IMR-90 (cell line): ENCODE data around the gene RNF145. TPM values are rescaled to one million over a fixed set of nuclear protein-coding genes. Genes with fewer than 3 reads are reported as not detected.

Experiments used
- ATAC-seq: fragments of 200-7000 bp; cut with Tn5 transposase; 2 replicates; pipeline ENCODE4 v1.9.1; 2020; ENCODE audit warnings: low read depth, mild to moderate bottlenecking, moderate library complexity
- BruUV-seq: library from RNA; stranded (reverse); fragments of 400-500 nt; replicated peaks from 2 replicates; lab custom pipeline; 2021; lab: Mats Ljungman, UMichigan
- CTCF ChIA-PET: fragments of 300-600 bp; formaldehyde crosslinking; extraction: SDS; loops from one replicate; lab custom pipeline; 2021; ENCODE audit warnings: antibody characterized with exemption; lab: Yijun Ruan, JAX
- POLR2A ChIA-PET: fragments of 300-600 bp; sonication (Branson Sonifier 250); formaldehyde crosslinking; loops from one replicate; lab custom pipeline; 2022; ENCODE audit warnings: antibody characterized with exemption; ENCODE audit not compliant: unreplicated experiment; lab: Charles Lee
- DNase-seq: peaks from one replicate; pipeline ENCODE4 v3.0.0; 2013
- H2AFZ ChIP-seq: replicated peaks from 2 replicates; pipeline ENCODE3; 2013; ENCODE audit warnings: low read length, mild to moderate bottlenecking; ENCODE audit not compliant: poor library complexity
- H2AK5ac ChIP-seq: 2 replicates; pipeline ENCODE4 v1.6.1; 2013; ENCODE audit warnings: low read depth, low read length, inconsistent platforms
- H2AK9ac ChIP-seq: replicated peaks from 2 replicates; pipeline ENCODE3; 2013; ENCODE audit warnings: mild to moderate bottlenecking, low read depth, low read length, moderate library complexity; ENCODE audit not compliant: poor library complexity
- H2BK120ac ChIP-seq: 2 replicates; pipeline ENCODE4 v1.6.1; 2013; ENCODE audit warnings: low read depth, low read length, inconsistent platforms
- H2BK15ac ChIP-seq: 3 replicates; pipeline ENCODE4 v1.6.1; 2013; ENCODE audit warnings: low read depth, low read length, inconsistent platforms
- H2BK20ac ChIP-seq: 2 replicates; pipeline ENCODE4 v1.6.1; 2013; ENCODE audit warnings: low read depth, mild to moderate bottlenecking, inconsistent platforms, low read length, moderate library complexity
- H2BK5ac ChIP-seq: 2 replicates; pipeline ENCODE4 v1.6.1; 2013; ENCODE audit warnings: mild to moderate bottlenecking, low read depth, low read length, inconsistent platforms; ENCODE audit not compliant: poor library complexity, severe bottlenecking
- H3K14ac ChIP-seq: replicated peaks from 2 replicates; pipeline ENCODE4 v1.6.1; 2013; ENCODE audit warnings: low read depth, low read length, inconsistent platforms
- H3K18ac ChIP-seq: 2 replicates; pipeline ENCODE4 v1.6.1; 2013; ENCODE audit warnings: low read depth, low read length, control low read depth
- H3K23ac ChIP-seq: 2 replicates; pipeline ENCODE4 v1.6.1; 2013; ENCODE audit warnings: low read depth, low read length, inconsistent platforms
- H3K27ac ChIP-seq: 2 replicates; pipeline ENCODE4 v1.5.1; 2013; ENCODE audit warnings: mild to moderate bottlenecking, control low read depth, low read length; ENCODE audit not compliant: insufficient read depth
- H3K27me3 ChIP-seq: 2 replicates; pipeline ENCODE4 v1.6.1; 2013; ENCODE audit warnings: low read length; ENCODE audit not compliant: control insufficient read depth, insufficient read depth
- H3K36me3 ChIP-seq: 2 replicates; pipeline ENCODE4 v1.6.1; 2013; ENCODE audit warnings: low read length, mixed read lengths; ENCODE audit not compliant: control insufficient read depth, insufficient read depth
- H3K4ac ChIP-seq: 2 replicates; pipeline ENCODE4 v1.6.1; 2013; ENCODE audit warnings: low read depth, low read length, inconsistent platforms
- H3K4me1 ChIP-seq: 2 replicates; pipeline ENCODE4 v1.6.1; 2013; ENCODE audit warnings: low read length, mixed read lengths; ENCODE audit not compliant: control insufficient read depth, insufficient read depth
- H3K4me2 ChIP-seq: 2 replicates; pipeline ENCODE4 v1.6.1; 2013; ENCODE audit warnings: low read depth, mild to moderate bottlenecking, control low read depth, low read length, moderate library complexity
- H3K4me3 ChIP-seq: 2 replicates; pipeline ENCODE4 v1.5.1; 2013; ENCODE audit warnings: low read depth, mild to moderate bottlenecking, control low read depth, low read length, moderate library complexity; ENCODE audit not compliant: insufficient read depth
- H3K56ac ChIP-seq: 2 replicates; pipeline ENCODE4 v1.6.1; 2013; ENCODE audit warnings: low read length, inconsistent platforms; ENCODE audit not compliant: insufficient read depth; ENCODE audit errors: extremely low read depth
- H3K79me1 ChIP-seq, 2 experiments: 2 replicates each; pipeline ENCODE4 v1.6.1; 2013; ENCODE audit warnings: low read length in 2 of 2, inconsistent platforms in 1 of 2, low read depth in 1 of 2
- H3K9ac ChIP-seq: 2 replicates; pipeline ENCODE4 v1.6.1; 2013; ENCODE audit warnings: low read depth, low read length, control low read depth
- H3K9me1 ChIP-seq: 2 replicates; pipeline ENCODE4 v1.6.1; 2013; ENCODE audit warnings: low read length, inconsistent platforms; ENCODE audit not compliant: insufficient read depth
- H3K9me3 ChIP-seq: 2 replicates; pipeline ENCODE4 v1.6.1; 2013; ENCODE audit warnings: low read length; ENCODE audit not compliant: control insufficient read depth, insufficient read depth
- H4K20me1 ChIP-seq: 2 replicates; pipeline ENCODE4 v1.6.1; 2013; ENCODE audit warnings: low read length, inconsistent platforms; ENCODE audit not compliant: insufficient read depth
- H4K5ac ChIP-seq: 2 replicates; pipeline ENCODE4 v1.6.1; 2013; ENCODE audit warnings: mild to moderate bottlenecking, low read depth, low read length, control low read depth
- H4K8ac ChIP-seq, 2 experiments: 2 replicates each; pipeline ENCODE4 v1.6.1; 2013; ENCODE audit warnings: low read depth in 2 of 2, low read length in 2 of 2, control low read depth in 1 of 2, inconsistent platforms in 1 of 2
- H4K91ac ChIP-seq: 2 replicates; pipeline ENCODE4 v1.6.1; 2013; ENCODE audit warnings: low read depth, low read length, inconsistent platforms; ENCODE audit not compliant: insufficient read depth
- MAFK ChIP-seq: IDR thresholded peaks from 2 replicates; pipeline ENCODE4 v1.6.1; 2012; ENCODE audit warnings: low read depth, low read length, improper control_type of control experiment
- RCOR1 ChIP-seq: IDR thresholded peaks from 2 replicates; pipeline ENCODE4 v1.6.1; 2012; ENCODE audit warnings: mild to moderate bottlenecking, low read length, improper control_type of control experiment; ENCODE audit not compliant: insufficient replicate concordance
- WGBS, 2 experiments: methylation state at CpG; one replicate each; pipeline versions ENCODE4 v1.1.5 to v1.1.7; 2013; ENCODE audit warnings: missing lambda C conversion rate in 2 of 2; ENCODE audit not compliant: insufficient read length in 1 of 2; ENCODE audit errors: extremely low coverage in 2 of 2; 5-methylcytosine and 5-hydroxymethylcytosine counted together
- dilution Hi-C: fragments of 300-500 bp; cut with HindIII; formaldehyde crosslinking; loops from one replicate; pipeline ENCODE4 v1.14.3; 2018; ENCODE audit warnings: low sequenced_read_pairs; ENCODE audit not compliant: unreplicated experiment
- in situ Hi-C: fragments of 300-500 bp; cut with MboI; formaldehyde crosslinking; loops from 3 replicates; pipeline ENCODE4 v1.14.3; 2019; ENCODE audit warnings: low sequenced_read_pairs, inconsistent platforms, mixed read lengths
- intact Hi-C: fragments of 100-400 bp; cut with micrococcal nuclease; formaldehyde crosslinking; loops from 2 replicates; pipeline ENCODE4 v1.10.0; 2022
- polyA plus RNA-seq, 3 experiments: library from polyadenylated mRNA; depleted of rRNA; stranded (reverse); fragments of >200 nt; gene quantifications; 2 replicates each; pipeline ENCODE4 v1.2.3, GENCODE V29; 2012; ENCODE audit warnings: low replicate concordance in 1 of 3
- total RNA-seq: library from RNA; depleted of rRNA; stranded (reverse); fragments of >200 nt; gene quantifications from 2 replicates; pipeline ENCODE4 v1.2.3, GENCODE V29; 2012

The RNF145 gene
- total and polyA plus RNA-seq, 2 of the 4 experiments (the other 2 are of a cell fraction), result 50.0 to 57.0 TPM

DNA sequence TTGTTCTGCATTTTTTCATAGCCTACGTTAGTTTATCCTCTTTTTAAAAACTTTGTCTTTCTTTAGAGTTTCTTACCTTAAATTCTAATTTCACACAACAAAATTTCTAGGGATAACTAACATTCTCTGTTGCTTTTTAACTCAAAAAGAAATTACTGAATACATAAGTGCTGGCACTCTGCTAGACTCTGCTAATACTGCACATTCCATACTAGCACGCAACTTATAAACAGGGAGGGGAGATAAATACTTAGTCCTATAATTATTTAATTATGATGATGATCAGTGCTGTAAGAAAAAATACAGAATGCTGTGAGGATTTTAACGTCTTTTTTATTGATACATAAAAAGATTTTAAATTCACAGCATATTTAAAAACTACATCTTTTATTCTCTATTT lies 25.1 kb downstream of the RNF145 start:
- Histone ChIP-seq H3K27ac (peak overlapping the region; percentile 100), H4K8ac (peak overlapping the region; percentile 95; a peak in 3 of 4 replicates), H2BK120ac (peak overlapping the region; percentile 90), H3K36me3 (peaks cover 18% of the 10 kb centered on the region), H2BK15ac (peak overlapping the region; percentile 91; the same call in 1 of the 3 replicates), H4K20me1 (no peaks in the 10 kb centered on the region), H3K56ac (peak overlapping the region; percentile 96; the same call in 1 of the 2 replicates), H2AK9ac (no peak overlapping the region), H3K4ac (peak overlapping the region; percentile 85; the same call in 1 of the 2 replicates), H3K27me3 (no peaks in the 10 kb centered on the region), H3K14ac (no peak overlapping the region), H3K9ac (peak overlapping the region; percentile 91), H2BK20ac (no peak overlapping the region; the same call in 1 of the 2 replicates), H3K9me1 (peaks cover 7% of the 10 kb centered on the region; the same call in 1 of the 2 replicates), H2BK5ac (peak overlapping the region; percentile 97), H3K4me2 (no peak overlapping the region; the same call in 1 of the 2 replicates), H3K9me3 (no peaks in the 10 kb centered on the region), H3K4me3 (no peak overlapping the region), H3K23ac (peak overlapping the region; percentile 83; the same call in 1 of the 2 replicates), H3K18ac (peak overlapping the region; percentile 100), H2AK5ac (no peak overlapping the region), H3K79me1 (peaks cover 25 to 37% of the 10 kb centered on the region in 2 experiments), H3K4me1 (peaks cover 33% of the 10 kb centered on the region), H4K5ac (peak overlapping the region; percentile 100; the same call in 1 of the 2 replicates), H2AFZ (no peak overlapping the region), H4K91ac (no peak overlapping the region)
- peak; percentile 60 for DNase-seq
- intact Hi-C loops (loop anchor here (2.0 kb wide), 1 partner anchor 23 kb away; no protein-coding TSS in a partner anchor), dilution Hi-C loops (no loop called here), in situ Hi-C loops (loop anchor here (25.0 kb wide), 1 partner anchor 1622 kb away; no protein-coding TSS in a partner anchor)
- ChIA-PET CTCF (no interaction called here), POLR2A (interaction anchor here (0.5 kb wide), 1 partner anchor 12 kb away, joined by 9 read pairs; no protein-coding TSS in a partner anchor)
- no CpG with 5 or more reads among the region's 3 CpGs for WGBS, 2 experiments
- TF ChIP-seq MAFK (peak; percentile 30; the same call in 1 of the 2 replicates), RCOR1 (no peak)
- BruUV-seq, result no TSS peak
- peak; percentile 34 for ATAC-seq
